Peyer's patch (tissue), 4 donors: ENCODE measurements around the gene MOB1B.

Experiments
- CTCF ChIP-seq, 6 experiments: fragments of 450-650 bp in 4 of 6; fragments of 200-600 bp in 2 of 6; sonication (generic) in 1 of 6; IDR thresholded peaks; one replicate each; pipeline ENCODE4 v1.5.1; 2017 to 2019; ENCODE audit warnings: antibody characterized with exemption in 6 of 6, mild to moderate bottlenecking in 3 of 6, moderate library complexity in 1 of 6
- POLR2A ChIP-seq, 2 donors: fragments of 450-650 bp; IDR thresholded peaks; one replicate each; pipeline ENCODE4 v1.5.1; 2017; ENCODE audit warnings: antibody characterized with exemption in 2 of 2, mild to moderate bottlenecking in 2 of 2, moderate library complexity in 2 of 2

GRCh38 chr4:70984589-70984988 lies 82.4 kb downstream of the MOB1B start:
- TF ChIP-seq POLR2A (IDR thresholded peaks at IDR 0.05) (no peak), CTCF (IDR thresholded peaks at IDR 0.05) (peak in 3 of 6 experiments; percentile 6 to 29 (median 20))
